ENCODE measurements around the gene ZBTB37. TPM values are rescaled to one million over a fixed set of nuclear protein-coding genes. Genes with fewer than 3 reads are reported as not detected.

Gene ZBTB37
- total RNA-seq, 3 donors from 2014 or later = 9.3 to 13.2 (median 12.0) TPM

- no peaks in the 10 kb centered on the region for H3K9me3 ChIP-seq
- ATAC-seq (no peak), DNase-seq (no peak)
- no peak for TF ChIP-seq CTCF (IDR thresholded peaks at IDR 0.05)
- H3K4me1 ChIP-seq (ENCODE audit: low read depth) = no peaks in the 10 kb centered on the region
- no peak overlapping the region for H3K4me3 ChIP-seq
- no peaks in the 10 kb centered on the region for H3K36me3 ChIP-seq (ENCODE audit: low read depth)
- intact Hi-C loops (cut with DNase I, micrococcal nuclease) = no loop called here
These were observed 20.6 kb downstream of the ZBTB37 start for GRCh38 chr1:173888749-173889148.

- Histone ChIP-seq H3K4me3 (no peak overlapping the region), H3K36me3 (ENCODE audit: low read depth) (no peaks in the 10 kb centered on the region), H3K9me3 (no peaks in the 10 kb centered on the region), H3K4me1 (ENCODE audit: low read depth) (no peaks in the 10 kb centered on the region)
- DNase-seq (no peak), ATAC-seq (no peak)
- intact Hi-C loops (cut with DNase I, micrococcal nuclease) = no loop called here
- no peak for TF ChIP-seq CTCF (IDR thresholded peaks at IDR 0.05)
These were observed 21.7 kb downstream of the ZBTB37 start for GRCh38 chr1:173889885-173890284.

GRCh38 chr1:173893611-173894010 lies 25.4 kb downstream of the ZBTB37 start:
- no peak for ATAC-seq
- H3K4me1 ChIP-seq (ENCODE audit: low read depth) = no peaks in the 10 kb centered on the region
- no peak for TF ChIP-seq CTCF (IDR thresholded peaks at IDR 0.05)
- intact Hi-C loops (cut with DNase I, micrococcal nuclease) = no loop called here
- no peak overlapping the region for H3K4me3 ChIP-seq
- no peaks in the 10 kb centered on the region for H3K9me3 ChIP-seq
- DNase-seq = no peak
- H3K36me3 ChIP-seq (ENCODE audit: low read depth) = no peaks in the 10 kb centered on the region

- no peak for ATAC-seq
- intact Hi-C loops (cut with DNase I, micrococcal nuclease) = no loop called here
- no peaks in the 10 kb centered on the region for H3K4me1 ChIP-seq (ENCODE audit: low read depth)
- no peak for DNase-seq
- no peaks in the 10 kb centered on the region for H3K9me3 ChIP-seq
- H3K4me3 ChIP-seq = no peak overlapping the region
- H3K36me3 ChIP-seq (ENCODE audit: low read depth) = no peaks in the 10 kb centered on the region
- no peak for TF ChIP-seq CTCF (IDR thresholded peaks at IDR 0.05)
These were observed 26.0 kb downstream of the ZBTB37 start for GRCh38 chr1:173894189-173894588.

- Histone ChIP-seq H3K4me3 (no peak overlapping the region), H3K9me3 (no peaks in the 10 kb centered on the region), H3K36me3 (ENCODE audit: low read depth) (no peaks in the 10 kb centered on the region), H3K4me1 (ENCODE audit: low read depth) (no peaks in the 10 kb centered on the region)
- intact Hi-C loops (cut with DNase I, micrococcal nuclease) = no loop called here
- DNase-seq (no peak), ATAC-seq (no peak)
- no peak for TF ChIP-seq CTCF (IDR thresholded peaks at IDR 0.05)
These were observed 32.2 kb downstream of the ZBTB37 start for GRCh38 chr1:173900427-173900826.

- TF ChIP-seq CTCF (IDR thresholded peaks at IDR 0.05) = no peak
- intact Hi-C loops (cut with DNase I, micrococcal nuclease) = no loop called here
- no peak for DNase-seq
- Histone ChIP-seq H3K4me3 (no peak overlapping the region), H3K36me3 (ENCODE audit: low read depth) (no peaks in the 10 kb centered on the region), H3K9me3 (no peaks in the 10 kb centered on the region), H3K4me1 (ENCODE audit: low read depth) (no peaks in the 10 kb centered on the region)
- ATAC-seq = no peak
These were observed 32.8 kb downstream of the ZBTB37 start for GRCh38 chr1:173900992-173901391.

Data from mucosa of descending colon (tissue), 3 donors.